DOHH2 (cell line): ENCODE data around the gene UBXN6.

Experiments
- H3F3A ChIP-seq: fragments of 200-600 bp; sonication (generic), shearing (Covaris generic); 2 replicates; pipeline ENCODE4 v1.6.0; 2016; ENCODE audit warnings: antibody characterized with exemption, mild to moderate bottlenecking; ENCODE audit not compliant: control insufficient read depth, insufficient read depth
- H3K27ac ChIP-seq: fragments of 200-600 bp; sonication (generic); 2 replicates; pipeline ENCODE4 v1.5.1; 2014; ENCODE audit warnings: low read depth, mild to moderate bottlenecking, low read length, moderate library complexity
- H3K27me3 ChIP-seq: fragments of 200-600 bp; sonication (generic); 2 replicates; pipeline ENCODE4 v1.6.1; 2014; ENCODE audit warnings: mild to moderate bottlenecking, low read length, mixed read lengths; ENCODE audit not compliant: control insufficient read depth
- H3K36me3 ChIP-seq: fragments of 200-600 bp; sonication (generic); 2 replicates; pipeline ENCODE4 v1.6.1; 2014; ENCODE audit warnings: mild to moderate bottlenecking, low read length, moderate library complexity, mixed read lengths; ENCODE audit not compliant: control insufficient read depth
- H3K4me1 ChIP-seq: fragments of 200-600 bp; sonication (generic); 2 replicates; pipeline ENCODE4 v1.6.1; 2014; ENCODE audit warnings: mild to moderate bottlenecking, low read length, mixed read lengths; ENCODE audit not compliant: control insufficient read depth
- H3K4me2 ChIP-seq: fragments of 200-600 bp; sonication (generic); 2 replicates; pipeline ENCODE4 v1.6.0; 2014; ENCODE audit warnings: mild to moderate bottlenecking, low read length, moderate library complexity
- H3K4me3 ChIP-seq: fragments of 200-600 bp; sonication (generic); 2 replicates; pipeline ENCODE4 v1.5.1; 2014; ENCODE audit warnings: mild to moderate bottlenecking, low read length, mixed read lengths
- H3K79me2 ChIP-seq: fragments of 200-600 bp; sonication (generic); 2 replicates; pipeline ENCODE4 v1.6.1; 2014; ENCODE audit warnings: mild to moderate bottlenecking, low read length, mixed read lengths; ENCODE audit not compliant: control insufficient read depth
- H3K9me2 ChIP-seq: fragments of 200-600 bp; sonication (generic); replicated peaks from 2 replicates; pipeline ENCODE4 v1.6.1; 2014; ENCODE audit warnings: mild to moderate bottlenecking, low read length, mixed read lengths; ENCODE audit not compliant: control insufficient read depth
- H3K9me3 ChIP-seq: fragments of 200-600 bp; sonication (generic); 2 replicates; pipeline ENCODE4 v1.6.1; 2014; ENCODE audit warnings: antibody characterized with exemption, low read length, mixed read lengths; ENCODE audit not compliant: control insufficient read depth, insufficient read depth
- H4K20me1 ChIP-seq: fragments of 200-600 bp; sonication (generic); 2 replicates; pipeline ENCODE4 v1.6.0; 2014; ENCODE audit warnings: low read depth, mild to moderate bottlenecking, antibody characterized with exemption, low read length, moderate library complexity; ENCODE audit not compliant: control insufficient read depth, insufficient read depth
- CTCF ChIP-seq: fragments of 200-600 bp; sonication (generic); IDR thresholded peaks from one replicate; pipeline ENCODE4 v1.5.1; 2014; ENCODE audit warnings: antibody characterized with exemption, mild to moderate bottlenecking, low read depth, low read length; ENCODE audit not compliant: poor library complexity, severe bottlenecking
- EZH2phosphoT487 ChIP-seq: fragments of 200-600 bp; sonication (generic); IDR thresholded peaks from 2 replicates; pipeline ENCODE4 v1.6.1; 2017; ENCODE audit warnings: borderline replicate concordance, mild to moderate bottlenecking, antibody characterized with exemption, low read length, moderate library complexity, mixed read lengths

Gene UBXN6

GRCh38 chr19:4423416-4424126 is 34.0 kb downstream of the UBXN6 start:
- Histone ChIP-seq H3K36me3 (peaks cover 75% of the 10 kb centered on the region), H3K27me3 (no peaks in the 10 kb centered on the region), H3K79me2 (peaks cover 36% of the 10 kb centered on the region), H3F3A (no peaks in the 10 kb centered on the region), H3K4me3 (no peak overlapping the region), H3K9me3 (no peaks in the 10 kb centered on the region), H3K4me1 (peaks cover 3% of the 10 kb centered on the region), H4K20me1 (no peaks in the 10 kb centered on the region), H3K4me2 (no peak overlapping the region), H3K9me2 (no peaks in the 10 kb centered on the region), H3K27ac (no peak overlapping the region)
- TF ChIP-seq EZH2phosphoT487 (no peak), CTCF (no peak)

GRCh38 chr19:4416268-4416667 is 41.3 kb downstream of the UBXN6 start:
- Histone ChIP-seq H3K9me3 (no peaks in the 10 kb centered on the region), H3F3A (0 out of 2 replicates have a peak, but pooled peaks cover 9% of the 10 kb centered on the region), H3K4me3 (no peak overlapping the region), H4K20me1 (peaks cover 16% of the 10 kb centered on the region), H3K9me2 (no peaks in the 10 kb centered on the region), H3K27ac (no peak overlapping the region), H3K4me2 (no peak overlapping the region), H3K79me2 (peaks cover 97% of the 10 kb centered on the region), H3K4me1 (peaks cover 10% of the 10 kb centered on the region; the same call in 1 of the 2 replicates), H3K27me3 (no peaks in the 10 kb centered on the region), H3K36me3 (peaks cover 90% of the 10 kb centered on the region)
- no peak for TF ChIP-seq EZH2phosphoT487
- TF ChIP-seq CTCF, result no peak

- H3K27ac ChIP-seq, result no peak overlapping the region
- no peaks in the 10 kb centered on the region for H3K27me3 ChIP-seq
- H3K4me1 ChIP-seq, result peaks cover 10% of the 10 kb centered on the region; the same call in 1 of the 2 replicates
- H3K9me3 ChIP-seq, result no peaks in the 10 kb centered on the region
- H3K4me2 ChIP-seq, result no peak overlapping the region
- TF ChIP-seq CTCF (no peak), EZH2phosphoT487 (no peak)
- peaks cover 97% of the 10 kb centered on the region for H3K79me2 ChIP-seq
- peaks cover 90% of the 10 kb centered on the region for H3K36me3 ChIP-seq
- peaks cover 22% of the 10 kb centered on the region for H4K20me1 ChIP-seq
- H3K4me3 ChIP-seq, result no peak overlapping the region
- H3K9me2 ChIP-seq, result no peaks in the 10 kb centered on the region
- H3F3A ChIP-seq, result 0 out of 2 replicates have a peak, but pooled peaks cover 9% of the 10 kb centered on the region
These were observed 42.2 kb downstream of the UBXN6 start for GRCh38 chr19:4415352-4415751.
